Measurements from ENCODE around the gene RSBN1L. TPM values are rescaled to one million over a fixed set of nuclear protein-coding genes. Genes with fewer than 3 reads are reported as not detected.
A peak's percentile ranks its signal among the peaks of the same experiment; 100 is the strongest.

Gene RSBN1L
- total and polyA plus RNA-seq, 2 of the 8 experiments (the other 6 are each of a cell fraction or from before 2014, with no cell fraction given): 4.1 to 22.1 TPM

DNA sequence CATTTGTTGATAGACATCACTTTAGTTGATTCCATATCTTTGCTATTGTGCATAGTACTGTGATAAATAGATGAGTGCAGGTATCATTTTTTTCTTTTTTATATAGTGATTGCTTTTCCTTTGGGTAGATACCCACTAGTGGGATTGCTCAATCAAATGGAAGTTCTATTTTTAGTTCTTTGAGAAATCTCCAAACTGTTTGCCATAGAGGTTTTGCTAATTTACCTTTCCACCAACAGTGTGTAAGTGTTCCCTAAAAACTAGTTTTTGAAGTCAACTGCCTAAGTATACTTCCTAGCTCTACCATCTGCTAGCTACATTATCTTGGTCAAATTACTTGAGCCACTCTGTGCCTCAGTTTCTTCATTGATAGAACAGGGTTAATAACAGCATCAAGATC, 31.5 kb upstream of the RSBN1L start (continued):
- TF ChIP-seq EGR1 (IDR thresholded peaks at IDR 0.05; ENCODE audit: borderline replicate concordance, low read depth, low read length): no peak

DNA sequence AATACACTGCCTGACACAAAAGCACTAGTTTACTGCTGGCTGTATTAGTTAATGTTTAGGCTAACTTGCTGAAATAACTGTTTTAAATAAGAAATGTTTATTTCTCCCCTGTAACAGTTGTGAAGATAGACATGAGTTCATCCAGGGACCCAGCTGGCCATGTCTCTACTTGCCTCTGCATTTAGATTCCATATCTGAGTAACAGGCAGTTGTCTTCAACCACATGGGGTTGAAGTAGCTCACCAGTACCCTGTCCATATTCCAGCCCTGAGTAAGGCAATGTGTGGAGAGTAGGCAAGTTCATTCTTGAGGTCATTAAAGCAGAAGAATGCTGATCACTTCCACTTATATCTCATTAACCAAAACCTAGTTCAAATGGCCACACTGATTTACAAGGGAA, 31.1 kb upstream of the RSBN1L start:
- Histone ChIP-seq H4K8ac (ENCODE audit: extremely low read depth, insufficient read depth, low read length) (no peak overlapping the region), H2BK15ac (ENCODE audit: low read length) (no peak overlapping the region), H3K4me3 (ENCODE audit: extremely low read depth in 1 of 4, insufficient read depth in 2 of 4, low read depth in 3 of 4, low read length in 4 of 4) (no peak overlapping the region), H3K23ac (ENCODE audit: insufficient read length) (no peak overlapping the region), H2BK5ac (ENCODE audit: low read depth, low read length) (no peak overlapping the region), H2AK5ac (ENCODE audit: low read depth, low read length) (no peak overlapping the region), H2BK120ac (replicated peaks; ENCODE audit: low read depth, low read length) (no peak overlapping the region), H3K27me3 (replicated peaks in 1 of 4; ENCODE audit: control insufficient read depth in 3 of 4, extremely low read depth in 1 of 4, insufficient read depth in 3 of 4, low read length in 3 of 4) (no peaks in the 10 kb centered on the region), H3K79me1 (ENCODE audit: low read depth, low read length) (no peaks in the 10 kb centered on the region), H3K27ac (ENCODE audit: low read depth, low read length) (no peak overlapping the region), H3K18ac (ENCODE audit: extremely low read depth, low read length) (no peak overlapping the region), H3K56ac (replicated peaks; ENCODE audit: insufficient read length, low read depth, low read length) (no peak overlapping the region), H3K79me2 (ENCODE audit: control insufficient read depth in 1 of 2, insufficient read depth in 2 of 2, low read length in 2 of 2) (no peaks in the 10 kb centered on the region), H3K4ac (replicated peaks; ENCODE audit: insufficient read length, low read depth, low read length) (no peak overlapping the region), H2AFZ (ENCODE audit: low read length) (no peak overlapping the region), H3K23me2 (ENCODE audit: low read depth, low read length) (no peaks in the 10 kb centered on the region), H4K91ac (replicated peaks; ENCODE audit: insufficient read length, low read length) (no peak overlapping the region), H3K4me1 (replicated peaks in 1 of 4; ENCODE audit: control insufficient read depth in 3 of 4, insufficient read depth in 4 of 4, low read length in 3 of 4) (no peaks in the 10 kb centered on the region), H3K9ac (replicated peaks in 1 of 4; ENCODE audit: extremely low read depth in 1 of 4, low read depth in 3 of 4, low read length in 3 of 4) (no peak overlapping the region), H2BK12ac (ENCODE audit: low read depth, low read length) (no peak overlapping the region), H3K4me2 (ENCODE audit: insufficient read depth in 1 of 2, low read depth in 2 of 2, low read length in 2 of 2) (no peak overlapping the region), H4K5ac (ENCODE audit: insufficient read length, low read depth, low read length) (no peak overlapping the region), H2BK20ac (ENCODE audit: low read length) (no peak overlapping the region), H3K36me3 (ENCODE audit: control insufficient read depth in 2 of 4, insufficient read depth in 4 of 4, low read length in 3 of 4) (no peaks in the 10 kb centered on the region), H3K14ac (ENCODE audit: insufficient read length) (no peak overlapping the region), H3K9me3 (ENCODE audit: insufficient read depth in 2 of 2, low read depth in 1 of 2, low read length in 1 of 2) (no peaks in the 10 kb centered on the region), H4K20me1 (replicated peaks in 1 of 2; ENCODE audit: control insufficient read depth in 1 of 2, insufficient read depth in 2 of 2, low read length in 2 of 2) (no peaks in the 10 kb centered on the region)
- POLR2A ChIA-PET (ENCODE audit: partially characterized antibody): interaction anchor here (1.2 kb wide), 1 partner anchor 10 kb away, joined by 3 read pairs; no protein-coding TSS in a partner anchor
- no peak for FAIRE-seq
- CTCF ChIA-PET (ENCODE audit: partially characterized antibody): interaction anchor here (1.6 to 1.7 kb wide), 3 partner anchors 9 to 95 kb away, joined by 4 to 8 read pairs (median 4); no protein-coding TSS in a partner anchor
- TF ChIP-seq GABPA (IDR thresholded peaks at IDR 0.05; ENCODE audit: borderline replicate concordance, insufficient read depth, low read length) (no peak), CHD1 (IDR thresholded peaks at IDR 0.05; ENCODE audit: low read depth, low read length) (no peak), CBX8 (IDR thresholded peaks at IDR 0.05; ENCODE audit: borderline replicate concordance, low read depth, low read length) (no peak), FOSL1 (IDR thresholded peaks at IDR 0.05; ENCODE audit: insufficient read depth, low read depth, low read length) (no peak), HDAC2 (IDR thresholded peaks at IDR 0.05; ENCODE audit: borderline replicate concordance in 1 of 2, low read depth in 2 of 2, low read length in 2 of 2) (no peak), CREB1 (IDR thresholded peaks at IDR 0.05) (no peak), GTF2F1 (IDR thresholded peaks at IDR 0.05; ENCODE audit: borderline replicate concordance, low read depth, low read length) (no peak)
- peak in 1 of 2 experiments; percentile 14 for DNase-seq (ENCODE audit: low read depth in 1 of 2, low spot score in 2 of 2)

Measured in H1 (cell line).